ENCODE results near the gene HNF4A. TPM values are rescaled to one million over a fixed set of nuclear protein-coding genes. Genes with fewer than 3 reads are reported as not detected.
A peak's percentile ranks its signal among the peaks of the same experiment; 100 is the strongest.

HNF4A gene
- total RNA-seq, 2 donors from 2014 or later = 301 to 321 TPM

DNA sequence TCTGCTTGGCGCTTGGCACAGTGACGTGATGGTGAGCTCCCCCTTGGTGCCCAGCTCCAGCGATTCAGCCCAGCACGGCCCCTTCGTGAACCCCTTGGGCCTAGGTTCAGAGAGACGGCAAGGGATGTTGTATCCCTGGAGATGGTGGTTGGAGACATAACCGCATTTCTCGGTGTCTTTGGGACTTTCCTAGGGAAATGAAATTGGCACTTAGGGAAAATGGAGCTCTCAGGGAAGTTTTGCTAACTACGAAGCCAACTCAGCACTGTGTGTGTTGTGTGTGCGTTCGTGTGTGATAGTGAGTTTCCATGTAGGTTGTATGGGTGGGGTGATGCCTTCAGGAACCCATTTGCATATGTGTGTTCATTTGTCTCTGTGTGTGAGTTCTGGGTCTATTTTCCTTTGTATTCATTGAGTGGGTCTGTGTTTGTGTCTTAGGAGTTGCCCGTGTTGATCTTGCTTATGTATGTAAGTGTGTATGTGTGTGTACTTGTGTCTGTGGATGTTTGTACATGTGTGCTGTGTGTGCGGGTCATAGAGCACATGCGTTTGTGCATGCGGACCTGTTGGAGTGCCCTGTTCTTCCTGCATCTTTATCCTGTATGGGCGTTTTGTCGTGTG, 46.4 kb downstream of the HNF4A start:
- ATAC-seq (peak; percentile 25), DNase-seq (no peak)
- intact Hi-C loops (cut with DNase I, micrococcal nuclease) = no loop called here

- DNase-seq (peak in 1 of 2 donors; percentile 58), ATAC-seq (peak; percentile 5)
- intact Hi-C loops (cut with DNase I, micrococcal nuclease) = no loop called here
These were observed 47.1 kb downstream of the HNF4A start for GRCh38 chr20:44402391-44403193.

DNA sequence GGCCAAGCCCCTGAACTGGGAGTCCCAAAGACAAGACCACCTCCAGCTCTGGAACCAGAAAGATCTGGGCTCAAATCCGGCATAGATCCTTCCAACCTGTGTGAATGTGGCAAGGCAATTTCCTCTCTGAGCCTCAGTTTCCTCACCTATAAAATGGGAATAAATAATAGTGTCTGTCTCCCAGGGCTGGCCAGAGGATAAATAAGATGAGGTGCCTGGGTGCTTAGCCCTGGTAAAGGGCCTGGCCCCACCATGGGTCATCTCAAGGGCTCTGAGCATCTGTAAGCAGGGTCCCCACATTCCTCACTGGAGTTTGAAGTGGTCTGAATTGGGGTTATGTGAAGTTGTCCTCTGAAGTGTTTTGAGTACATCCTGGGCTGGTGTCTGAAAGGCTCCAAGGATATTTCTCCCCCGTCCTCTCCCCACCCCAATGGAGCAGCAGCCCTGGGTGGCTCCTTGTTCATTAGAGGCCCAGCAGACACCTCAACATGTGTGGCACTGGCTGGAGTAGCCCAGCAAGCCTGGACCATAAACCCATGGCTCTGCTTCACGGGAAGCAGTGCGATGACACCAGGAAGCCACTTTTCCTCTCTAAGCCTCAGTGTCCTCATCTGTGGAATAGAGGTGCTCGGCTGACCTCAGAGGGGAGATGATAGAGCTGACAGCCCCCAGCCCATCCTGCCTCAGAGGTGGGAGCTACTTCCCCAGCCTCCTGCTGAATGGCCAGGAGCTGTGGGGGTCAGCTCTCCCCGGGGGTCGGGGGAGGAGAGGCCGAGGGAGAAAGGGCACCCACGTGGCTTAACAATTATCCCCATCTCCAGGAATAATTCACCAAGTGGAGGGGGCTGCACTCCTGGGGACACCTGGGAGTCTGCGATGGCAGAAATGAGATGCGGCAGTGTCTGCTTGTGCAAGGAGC, 48.0 kb downstream of the HNF4A start:
- intact Hi-C loops (cut with DNase I, micrococcal nuclease) = no loop called here
- ATAC-seq (no peak), DNase-seq (no peak)

DNA sequence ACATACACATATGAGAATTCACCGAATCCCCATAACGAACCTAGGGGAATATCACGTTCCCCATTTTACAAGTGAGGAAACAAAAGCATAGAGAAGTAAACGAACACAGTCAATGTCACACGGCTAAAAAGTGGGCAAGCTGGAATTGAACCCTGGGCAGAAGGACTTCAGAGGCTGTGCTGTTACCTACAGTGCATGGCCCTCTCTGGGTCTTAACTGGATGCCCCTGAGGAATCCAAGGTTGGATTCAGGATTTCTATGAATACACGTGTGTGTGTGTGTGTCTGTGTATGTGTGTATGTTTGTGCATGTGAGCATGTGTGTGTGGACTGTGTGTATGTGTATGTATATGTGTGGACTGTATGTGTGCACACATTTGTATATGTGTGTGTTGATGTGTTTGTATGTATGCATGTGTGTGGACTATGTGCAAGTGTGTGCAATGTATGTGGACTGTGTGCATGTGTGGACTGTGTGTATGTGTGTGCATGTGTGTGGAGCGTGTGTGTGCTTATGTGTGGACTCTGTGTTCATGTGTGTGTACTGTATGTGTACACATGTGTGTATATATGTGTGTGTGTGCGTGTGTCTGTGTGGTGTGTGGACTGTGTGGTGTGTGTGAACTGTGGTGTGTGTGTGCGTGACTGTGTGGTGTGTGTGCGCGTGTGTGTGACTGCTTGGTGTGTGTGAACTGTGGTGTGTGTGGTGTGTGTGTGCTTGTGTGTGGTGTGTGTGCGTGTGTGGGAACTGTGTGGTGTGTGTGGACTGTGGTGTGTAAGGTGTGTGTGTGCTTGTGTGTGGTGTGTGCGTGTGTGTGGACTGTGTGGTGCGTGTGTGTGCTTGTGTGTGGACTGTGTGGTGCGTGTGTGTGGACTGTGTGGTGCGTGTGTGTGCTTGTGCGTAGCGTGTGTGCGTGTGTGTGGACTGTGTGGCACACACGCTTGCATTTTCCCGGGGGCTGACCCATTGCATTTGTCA, 49.0 kb downstream of the HNF4A start:
- DNase-seq (no peak), ATAC-seq (no peak)
- intact Hi-C loops (cut with DNase I, micrococcal nuclease) = no loop called here

DNA sequence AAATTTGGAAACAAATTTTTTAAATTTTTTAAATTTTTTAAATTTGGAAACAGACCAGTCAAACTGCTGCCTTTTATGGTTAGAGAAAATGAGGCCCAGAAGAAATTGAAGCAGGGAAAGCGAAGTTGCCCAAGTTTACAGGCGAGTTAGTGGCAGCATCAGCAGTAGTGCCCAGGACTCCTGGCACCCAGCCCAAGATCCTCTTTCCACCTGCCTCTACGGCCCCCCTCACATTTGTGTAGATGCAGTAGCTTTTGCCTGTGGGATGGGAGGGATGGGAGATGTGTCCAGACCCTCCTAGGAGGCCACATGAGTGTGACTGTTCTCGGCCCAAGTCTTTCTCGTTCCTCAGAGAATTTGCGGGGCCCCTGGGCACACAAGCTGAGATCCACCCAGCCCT, 49.8 kb downstream of the HNF4A start:
- ATAC-seq = no peak
- intact Hi-C loops (cut with DNase I, micrococcal nuclease) = no loop called here
- peak in 1 of 2 donors; percentile 52 for DNase-seq

DNA sequence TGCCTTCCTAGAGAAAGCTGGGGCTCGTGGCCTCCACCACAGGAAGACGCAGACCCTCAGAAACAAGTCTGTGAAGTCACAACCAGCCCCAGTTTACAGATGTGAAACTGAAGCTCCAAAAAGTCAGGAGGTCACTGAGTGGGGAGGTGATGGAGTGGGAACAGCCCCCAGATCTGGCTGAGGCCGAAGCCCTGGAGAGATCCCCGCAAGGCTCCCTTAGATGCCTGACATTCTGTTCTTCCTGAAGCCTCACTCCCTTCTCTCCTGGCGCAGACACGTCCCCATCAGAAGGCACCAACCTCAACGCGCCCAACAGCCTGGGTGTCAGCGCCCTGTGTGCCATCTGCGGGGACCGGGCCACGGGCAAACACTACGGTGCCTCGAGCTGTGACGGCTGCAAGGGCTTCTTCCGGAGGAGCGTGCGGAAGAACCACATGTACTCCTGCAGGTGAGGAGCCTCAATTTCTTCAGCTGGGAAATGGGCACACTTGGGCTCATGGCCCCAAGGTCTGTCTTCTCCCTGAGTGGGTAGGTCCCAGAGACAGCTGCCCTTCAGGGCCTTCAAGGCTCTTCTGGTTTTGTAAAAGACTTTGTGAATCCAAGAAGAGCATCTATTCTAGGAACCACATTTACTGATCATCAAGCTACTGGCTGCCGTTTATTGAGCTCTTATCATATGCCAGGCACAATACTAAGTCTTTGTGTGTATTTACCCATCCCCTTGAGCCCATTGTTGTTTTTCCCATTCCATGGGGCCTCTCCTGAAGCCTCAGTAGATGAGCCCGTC, 50.5 kb downstream of the HNF4A start:
- intact Hi-C loops (cut with DNase I, micrococcal nuclease) = no loop called here
- ATAC-seq = no peak
- DNase-seq = no peak

DNA sequence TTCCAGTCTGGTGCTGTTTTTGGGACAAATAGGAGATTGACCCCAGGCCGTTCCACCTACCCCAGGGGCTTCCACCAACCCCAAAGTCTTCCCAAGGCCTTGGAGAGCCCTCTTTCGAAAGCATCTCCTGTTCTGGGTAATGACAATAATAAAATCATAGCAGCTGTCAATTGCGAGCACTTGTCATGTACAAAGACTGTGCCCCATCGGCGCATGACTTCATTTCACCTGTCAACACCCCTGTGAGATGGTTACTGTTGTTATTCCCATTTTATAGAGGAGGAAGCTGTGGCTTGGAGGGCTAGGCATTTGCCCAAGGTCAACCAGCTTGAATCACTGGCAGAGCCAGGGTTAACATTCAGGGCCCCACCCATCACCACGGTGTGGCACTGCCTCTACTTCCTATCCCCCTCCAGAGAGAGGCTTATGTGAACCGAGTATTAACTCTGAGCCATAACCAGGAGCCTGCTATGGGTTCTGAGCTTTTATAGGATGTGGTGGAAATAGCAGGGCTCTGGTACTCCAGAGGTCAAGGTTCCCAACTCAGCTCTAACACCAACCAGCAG, 51.2 kb downstream of the HNF4A start:
- intact Hi-C loops (cut with DNase I, micrococcal nuclease) = no loop called here
- ATAC-seq (peak; percentile 59), DNase-seq (peak; percentile 73 to 86)

DNA sequence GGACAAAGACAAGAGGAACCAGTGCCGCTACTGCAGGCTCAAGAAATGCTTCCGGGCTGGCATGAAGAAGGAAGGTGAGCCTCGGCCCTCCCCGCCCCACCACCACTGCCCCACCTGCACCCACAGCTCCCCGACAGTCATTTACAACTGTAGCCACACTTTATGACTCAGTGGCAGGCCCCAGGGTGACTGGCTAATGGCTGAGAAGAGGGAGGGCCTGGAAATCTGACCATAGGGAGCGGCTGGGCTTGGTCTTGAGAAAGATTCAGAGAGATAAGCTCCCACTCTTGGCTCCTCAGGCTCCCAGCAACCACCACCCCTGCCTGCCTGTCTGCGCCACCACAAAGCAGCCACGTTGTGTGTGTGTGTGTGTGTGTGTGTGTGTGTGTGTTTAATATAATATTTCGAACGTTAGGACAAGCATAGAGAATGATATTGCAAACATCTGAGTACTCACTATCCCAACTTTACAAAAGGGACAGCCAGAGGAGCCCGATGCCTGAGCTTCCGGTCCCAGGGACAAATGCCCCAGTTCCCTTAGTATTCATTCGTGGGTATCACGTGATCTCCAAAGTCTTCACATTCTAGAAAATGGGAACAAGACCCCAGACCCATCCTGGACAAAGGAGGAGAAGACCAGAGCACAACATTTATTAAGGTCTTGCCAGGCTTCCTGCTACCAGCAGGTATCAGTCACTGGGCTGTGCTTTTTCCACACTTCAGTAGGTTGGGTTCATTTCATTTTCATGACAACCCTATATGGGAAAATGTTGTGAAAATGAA, 52.1 kb downstream of the HNF4A start:
- ATAC-seq = peak; percentile 80
- intact Hi-C loops (cut with DNase I, micrococcal nuclease) = no loop called here
- peak; percentile 85 to 97 for DNase-seq

DNA sequence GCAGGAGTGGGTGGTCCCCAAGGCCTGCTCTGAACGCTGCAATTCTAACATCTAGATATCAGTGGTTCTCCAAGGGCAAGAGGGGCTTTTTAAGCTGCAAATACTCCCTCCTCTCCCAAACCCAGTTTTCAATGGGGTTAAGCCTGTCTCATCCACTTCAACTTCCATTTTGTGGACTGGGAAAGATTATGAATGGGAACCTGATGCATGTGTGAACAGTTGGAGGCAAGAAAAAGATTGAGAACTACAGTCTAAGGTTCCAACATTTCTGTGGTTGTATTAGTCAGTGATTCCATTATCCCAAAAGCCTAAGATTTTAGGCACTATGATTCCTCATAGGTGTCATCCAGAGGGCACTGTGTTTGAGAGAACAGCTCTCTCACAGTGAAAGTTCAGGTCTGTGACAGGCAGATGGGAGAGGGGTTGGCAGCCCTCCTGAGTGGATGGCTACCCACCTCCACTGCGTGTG, 53.7 kb downstream of the HNF4A start:
- intact Hi-C loops (cut with DNase I, micrococcal nuclease) = no loop called here
- DNase-seq = no peak
- no peak for ATAC-seq

DNA sequence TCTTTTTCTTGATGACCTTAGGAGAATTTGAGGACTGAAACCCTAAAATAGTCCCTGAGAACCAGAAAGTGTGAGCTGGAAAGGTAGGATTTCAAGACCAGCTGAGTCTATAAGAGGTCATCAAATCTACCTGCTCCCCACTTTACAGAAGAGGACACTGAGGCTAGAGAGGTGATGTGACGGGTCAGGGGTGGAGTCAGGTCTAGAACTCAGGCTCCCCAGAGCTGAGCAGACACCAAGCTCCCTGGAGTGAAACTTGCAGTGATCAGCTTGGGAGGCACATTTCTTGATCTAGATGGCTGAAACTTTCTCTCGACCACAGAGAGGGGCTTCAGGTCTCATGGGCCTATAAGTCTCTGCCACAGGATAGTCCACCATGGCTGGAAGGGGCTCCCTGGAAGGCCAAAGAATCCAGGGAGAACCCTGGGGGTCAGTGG, 55.1 kb downstream of the HNF4A start:
- no peak for ATAC-seq
- peak in 1 of 2 donors; percentile 21 for DNase-seq
- intact Hi-C loops (cut with DNase I, micrococcal nuclease) = no loop called here

DNA sequence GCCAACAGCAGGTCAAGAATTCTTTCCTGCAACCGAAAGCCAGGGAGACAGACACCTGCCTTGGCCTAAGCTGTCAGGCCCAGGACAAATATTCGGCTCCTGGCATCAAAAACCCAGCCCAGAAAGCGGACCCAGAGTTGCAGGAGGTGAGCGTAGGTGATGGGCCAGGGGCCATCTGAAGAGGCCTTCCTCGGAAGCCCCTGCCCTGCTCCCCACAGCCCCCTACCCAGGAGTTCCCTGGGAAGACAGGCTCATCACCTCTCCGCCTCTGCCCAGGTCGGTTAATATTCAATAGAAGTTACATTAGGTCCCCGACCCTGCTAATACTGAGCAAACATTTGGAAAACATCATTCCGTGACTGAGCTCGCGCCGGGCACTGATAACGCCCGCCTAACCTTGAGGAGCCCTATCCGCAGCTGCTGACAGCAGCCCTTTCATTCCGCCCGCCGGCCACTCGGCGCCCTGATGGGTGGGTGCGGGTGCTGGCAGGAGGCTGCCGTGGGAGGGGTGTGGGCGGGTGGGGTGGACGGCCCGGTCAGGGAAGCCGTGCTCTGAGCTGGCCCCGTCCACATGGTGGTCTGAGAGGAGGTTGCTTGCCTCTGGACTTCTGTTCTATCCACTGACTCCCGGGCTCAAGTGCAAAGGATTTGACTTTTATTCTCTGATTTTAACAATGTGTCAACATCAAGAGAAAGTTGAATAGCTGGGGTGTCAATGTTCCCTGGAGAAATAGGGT, 55.7 kb downstream of the HNF4A start:
- DNase-seq (peak; percentile 39 to 51), ATAC-seq (peak; percentile 2)
- intact Hi-C loops (cut with DNase I, micrococcal nuclease) = no loop called here

- ATAC-seq = no peak
- intact Hi-C loops (cut with DNase I, micrococcal nuclease) = no loop called here
- DNase-seq = no peak
These were observed 56.4 kb downstream of the HNF4A start for GRCh38 chr20:44411757-44412401.

- intact Hi-C loops (cut with DNase I, micrococcal nuclease) = no loop called here
- DNase-seq = peak in 1 of 2 donors; percentile 22
- ATAC-seq = no peak
These were observed 57.1 kb downstream of the HNF4A start for GRCh38 chr20:44412402-44413144.

DNA sequence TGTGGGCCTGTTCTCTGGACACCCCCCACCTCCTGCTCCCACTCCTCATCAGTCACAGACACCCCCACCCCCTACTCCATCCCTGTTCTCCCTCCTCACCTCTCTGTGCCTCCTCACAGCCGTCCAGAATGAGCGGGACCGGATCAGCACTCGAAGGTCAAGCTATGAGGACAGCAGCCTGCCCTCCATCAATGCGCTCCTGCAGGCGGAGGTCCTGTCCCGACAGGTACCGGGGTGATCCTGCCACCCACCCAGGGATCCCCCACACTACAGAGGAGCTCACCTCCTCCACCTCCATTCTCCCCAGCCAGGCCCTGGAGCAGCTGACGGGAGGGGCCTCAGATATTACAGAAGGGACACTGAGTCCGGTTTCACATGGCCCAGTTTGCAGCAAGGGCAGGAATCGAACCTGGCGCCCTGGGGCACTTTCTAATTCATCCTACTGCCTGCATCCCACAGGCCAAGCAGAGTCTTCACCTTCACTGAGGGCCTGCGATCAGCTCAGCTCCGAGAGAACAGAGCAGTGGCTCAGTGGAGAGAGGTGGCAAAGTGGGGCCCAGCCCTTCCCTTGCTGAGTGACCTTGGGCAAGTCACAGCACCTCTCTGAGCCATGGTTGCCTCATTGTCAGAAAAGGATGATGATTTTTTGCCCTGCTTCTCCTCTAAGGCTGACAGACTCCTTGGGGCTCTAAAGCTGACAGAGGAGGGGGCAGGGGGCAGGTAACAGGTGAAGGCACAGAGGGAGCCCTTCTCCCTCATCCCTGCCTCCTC, 58.3 kb downstream of the HNF4A start:
- DNase-seq (no peak), ATAC-seq (no peak)
- intact Hi-C loops (cut with DNase I, micrococcal nuclease) = no loop called here

All from left colon (tissue), 2 donors.